Bronchial epithelial cell (primary cell): ENCODE measurements around the gene MICU1. TPM values are rescaled to one million over a fixed set of nuclear protein-coding genes. Genes with fewer than 3 reads are reported as not detected.
"Not testable (repeated sequence)": the region's sequence is repeated elsewhere in the genome, so short reads cannot be mapped to it uniquely, and the experiment has no call there.

Source experiments
- DNase-seq: peaks from one replicate; pipeline ENCODE4 v3.0.0-alpha.2; 2010; ENCODE audit warnings: low read depth
- FAIRE-seq: peaks from 2 replicates; lab custom pipeline; 2011; peaks lifted over from hg19 to GRCh38; lab: Jason Lieb, UNC
- H3K27me3 ChIP-seq: 2 replicates; pipeline ENCODE4 v1.5.1; 2011; ENCODE audit warnings: low read length; ENCODE audit not compliant: control insufficient read depth, insufficient read depth
- H3K36me3 ChIP-seq: 2 replicates; pipeline ENCODE4 v1.5.1; 2011; ENCODE audit warnings: low read length; ENCODE audit not compliant: control insufficient read depth, insufficient read depth
- H3K4me3 ChIP-seq: 2 replicates; pipeline ENCODE4 v1.5.1; 2011; ENCODE audit warnings: mild to moderate bottlenecking, low read depth, low read length, control low read depth
- total RNA-seq: library from RNA; depleted of rRNA; stranded (reverse); fragments of >200 nt; gene quantifications from 2 replicates; pipeline ENCODE4 v1.2.1, GENCODE V29; 2014
- TF ChIP-seq, protein P1 (sequence below): IDR thresholded peaks from 2 replicates; pipeline ENCODE4 v1.5.1; 2011; ENCODE audit warnings: mild to moderate bottlenecking, moderate library complexity, low read length, control low read depth, inconsistent platforms; ENCODE audit not compliant: insufficient read depth, severe bottlenecking

Gene MICU1
- total RNA-seq, 1 donor from 2014 or later: 20.8 TPM

GRCh38 chr10:72349438-72349837 lies 276.4 kb downstream of the MICU1 start:
- Histone ChIP-seq H3K4me3 (no peak overlapping the region), H3K27me3 (no peaks in the 10 kb centered on the region), H3K36me3 (peaks cover 13% of the 10 kb centered on the region)
- FAIRE-seq: no peak
- TF ChIP-seq, protein P1, sequence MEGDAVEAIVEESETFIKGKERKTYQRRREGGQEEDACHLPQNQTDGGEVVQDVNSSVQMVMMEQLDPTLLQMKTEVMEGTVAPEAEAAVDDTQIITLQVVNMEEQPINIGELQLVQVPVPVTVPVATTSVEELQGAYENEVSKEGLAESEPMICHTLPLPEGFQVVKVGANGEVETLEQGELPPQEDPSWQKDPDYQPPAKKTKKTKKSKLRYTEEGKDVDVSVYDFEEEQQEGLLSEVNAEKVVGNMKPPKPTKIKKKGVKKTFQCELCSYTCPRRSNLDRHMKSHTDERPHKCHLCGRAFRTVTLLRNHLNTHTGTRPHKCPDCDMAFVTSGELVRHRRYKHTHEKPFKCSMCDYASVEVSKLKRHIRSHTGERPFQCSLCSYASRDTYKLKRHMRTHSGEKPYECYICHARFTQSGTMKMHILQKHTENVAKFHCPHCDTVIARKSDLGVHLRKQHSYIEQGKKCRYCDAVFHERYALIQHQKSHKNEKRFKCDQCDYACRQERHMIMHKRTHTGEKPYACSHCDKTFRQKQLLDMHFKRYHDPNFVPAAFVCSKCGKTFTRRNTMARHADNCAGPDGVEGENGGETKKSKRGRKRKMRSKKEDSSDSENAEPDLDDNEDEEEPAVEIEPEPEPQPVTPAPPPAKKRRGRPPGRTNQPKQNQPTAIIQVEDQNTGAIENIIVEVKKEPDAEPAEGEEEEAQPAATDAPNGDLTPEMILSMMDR: no peak
- DNase-seq: no peak

GRCh38 chr10:72348282-72348681 lies 277.6 kb downstream of the MICU1 start:
- H3K36me3 ChIP-seq: peaks cover 17% of the 10 kb centered on the region
- no peak overlapping the region for H3K4me3 ChIP-seq
- DNase-seq (no peak), FAIRE-seq (no peak)
- H3K27me3 ChIP-seq: no peaks in the 10 kb centered on the region
- TF ChIP-seq, protein P1: no peak

DNA sequence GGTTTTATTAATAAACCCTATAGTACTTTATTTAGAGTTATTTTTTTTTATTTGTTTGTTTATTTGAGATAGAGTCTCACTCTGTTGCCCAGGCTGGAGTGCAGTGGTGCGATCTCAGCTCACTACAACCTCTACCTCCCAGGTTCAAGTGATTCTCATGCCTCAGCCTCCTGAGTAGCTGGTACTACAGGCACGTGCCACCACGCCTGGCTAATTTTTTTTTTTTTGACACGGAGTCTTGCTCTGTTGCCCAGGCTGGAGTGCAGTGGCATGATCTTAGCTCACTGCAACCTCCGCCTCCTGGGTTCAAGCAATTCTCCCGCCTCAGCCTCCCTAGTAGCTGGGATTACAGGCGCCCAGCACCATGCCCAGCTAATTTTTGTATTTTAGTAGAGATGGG lies 279.8 kb downstream of the MICU1 start:
- peaks cover 17% of the 10 kb centered on the region for H3K36me3 ChIP-seq

GRCh38 chr10:72344932-72345331 lies 280.9 kb downstream of the MICU1 start:
- H3K27me3 ChIP-seq: no peaks in the 10 kb centered on the region
- no peak for DNase-seq
- TF ChIP-seq, protein P1: no peak
- no peak for FAIRE-seq
- no peak overlapping the region for H3K4me3 ChIP-seq
- peaks cover 18% of the 10 kb centered on the region for H3K36me3 ChIP-seq

More for the DNA sequence above, 279.8 kb downstream of the MICU1 start:
- not testable (repeated sequence) for H3K27me3 ChIP-seq, DNase-seq, FAIRE-seq, H3K4me3 ChIP-seq

- Histone ChIP-seq H3K36me3 (peaks cover 13% of the 10 kb centered on the region), H3K27me3 (no peaks in the 10 kb centered on the region), H3K4me3 (no peak overlapping the region)
- TF ChIP-seq, protein P1: no peak
- no peak for DNase-seq
- no peak for FAIRE-seq
Observed at GRCh38 chr10:72342911-72343310, 283.0 kb downstream of the MICU1 start.

GRCh38 chr10:72340510-72341261 lies 285.2 kb downstream of the MICU1 start:
- no peak overlapping the region for H3K4me3 ChIP-seq
- TF ChIP-seq, protein P1: peak; percentile 96
- DNase-seq (no peak), FAIRE-seq (no peak)
- H3K36me3 ChIP-seq: peaks cover 17% of the 10 kb centered on the region
- no peaks in the 10 kb centered on the region for H3K27me3 ChIP-seq
